Neural cell (in vitro differentiated cells): ENCODE results near the gene SLC25A42. TPM values are rescaled to one million over a fixed set of nuclear protein-coding genes. Genes with fewer than 3 reads are reported as not detected.

ENCODE experiments used
- H2AFZ ChIP-seq: fragments of 200-600, 300-800 bp; sonication (generic), shearing (Covaris generic); 2 replicates; pipeline ENCODE4 v1.6.0; 2014; ENCODE audit warnings: low read depth, mild to moderate bottlenecking, antibody characterized with exemption, low read length, moderate library complexity
- H3F3A ChIP-seq: fragments of 200-600 bp; shearing (Covaris generic); 2 replicates; pipeline ENCODE4 v1.6.1; 2016; ENCODE audit warnings: mild to moderate bottlenecking, moderate library complexity, mixed read lengths, antibody characterized with exemption, low read length; ENCODE audit not compliant: insufficient read depth, poor library complexity, severe bottlenecking
- H3K27ac ChIP-seq: fragments of 200-600, 300-800 bp; sonication (generic), shearing (Covaris generic); 2 replicates; pipeline ENCODE4 v1.5.1; 2014; ENCODE audit warnings: mild to moderate bottlenecking, low read length, moderate library complexity
- H3K27me3 ChIP-seq: fragments of 300-800, 200-600 bp; sonication (generic), shearing (Covaris generic); 2 replicates; pipeline ENCODE4 v1.6.0; 2014; ENCODE audit warnings: mild to moderate bottlenecking, low read depth, low read length, moderate library complexity; ENCODE audit not compliant: insufficient read depth
- H3K36me3 ChIP-seq: fragments of 300-800, 200-600 bp; sonication (generic), shearing (Covaris generic); 2 replicates; pipeline ENCODE4 v1.5.1; 2014; ENCODE audit warnings: mild to moderate bottlenecking, antibody characterized with exemption, low read length, moderate library complexity; ENCODE audit not compliant: insufficient read depth
- H3K4me2 ChIP-seq: fragments of 300-800, 200-600 bp; sonication (generic), shearing (Covaris generic); 2 replicates; pipeline ENCODE4 v1.6.0; 2014; ENCODE audit warnings: mild to moderate bottlenecking, low read length
- H3K4me3 ChIP-seq: fragments of 300-800, 200-600 bp; sonication (generic), shearing (Covaris generic); 2 replicates; pipeline ENCODE4 v1.5.1; 2014; ENCODE audit warnings: mild to moderate bottlenecking, low read length, moderate library complexity
- H3K79me2 ChIP-seq: fragments of 200-600 bp; shearing (Covaris generic); replicated peaks from 2 replicates; pipeline ENCODE4 v1.6.0; 2014; ENCODE audit warnings: mild to moderate bottlenecking, low read length, moderate library complexity; ENCODE audit not compliant: insufficient read depth
- H3K9ac ChIP-seq: fragments of 300-800, 200-600 bp; sonication (generic), shearing (Covaris generic); 2 replicates; pipeline ENCODE4 v1.6.1; 2016; ENCODE audit warnings: mild to moderate bottlenecking, low read length, mixed read lengths
- H3K9me2 ChIP-seq: fragments of 200-600 bp; shearing (Covaris generic); 2 replicates; pipeline ENCODE4 v1.6.1; 2016; ENCODE audit warnings: mild to moderate bottlenecking, low read length, mixed read lengths; ENCODE audit not compliant: insufficient read depth
- H3K9me3 ChIP-seq: fragments of 200-600, 300-800 bp; sonication (generic), shearing (Covaris generic); 2 replicates; pipeline ENCODE4 v1.6.1; 2016; ENCODE audit warnings: mild to moderate bottlenecking, mixed run types, low read length, moderate library complexity, mixed read lengths
- H4K20me1 ChIP-seq: fragments of 200-600 bp; shearing (Covaris generic); 2 replicates; pipeline ENCODE4 v1.6.1; 2016; ENCODE audit warnings: mild to moderate bottlenecking, mixed run types; ENCODE audit not compliant: insufficient read depth
- EP300 ChIP-seq: fragments of 450-650 bp; conservative IDR thresholded peaks from 2 replicates; pipeline ENCODE4 v1.6.1; 2014; ENCODE audit warnings: antibody characterized with exemption, mild to moderate bottlenecking, moderate library complexity; ENCODE audit not compliant: poor library complexity, severe bottlenecking
- EZH2 ChIP-seq: fragments of 200-600, 300-800 bp; shearing (Covaris generic), sonication (generic); IDR thresholded peaks from 2 replicates; pipeline ENCODE4 v1.6.1; 2014; ENCODE audit warnings: antibody characterized with exemption, low read length, borderline replicate concordance, mild to moderate bottlenecking; ENCODE audit not compliant: insufficient read depth, poor library complexity, severe bottlenecking
- MXI1 ChIP-seq: fragments of 450-650 bp; conservative IDR thresholded peaks from 2 replicates; pipeline ENCODE4 v1.6.1; 2014; ENCODE audit warnings: antibody characterized with exemption, mild to moderate bottlenecking; ENCODE audit not compliant: poor library complexity, severe bottlenecking
- POLR2AphosphoS5 ChIP-seq: IDR thresholded peaks from 2 replicates; pipeline ENCODE4 v1.6.1; 2012
- RAD21 ChIP-seq: fragments of 450-650 bp; conservative IDR thresholded peaks from 2 replicates; pipeline ENCODE4 v1.6.1; 2014; ENCODE audit warnings: antibody characterized with exemption, mild to moderate bottlenecking, moderate library complexity
- SMC3 ChIP-seq: fragments of 450-650 bp; conservative IDR thresholded peaks from 2 replicates; pipeline ENCODE4 v1.6.1; 2014; ENCODE audit warnings: antibody characterized with exemption, mild to moderate bottlenecking, moderate library complexity; ENCODE audit not compliant: poor library complexity
- TAF1 ChIP-seq: IDR thresholded peaks from 2 replicates; pipeline ENCODE4 v1.6.1; 2012; ENCODE audit warnings: low read depth
- polyA plus RNA-seq: library from polyadenylated mRNA; depleted of rRNA; stranded (reverse); fragments of >200 nt; gene quantifications from 2 replicates; pipeline ENCODE4 v1.2.3, GENCODE V29; 2014
- TF ChIP-seq, protein P1 (sequence below): fragments of 450-650 bp; IDR thresholded peaks from 2 replicates; pipeline ENCODE4 v1.5.1; 2014; ENCODE audit warnings: antibody characterized with exemption, mild to moderate bottlenecking, moderate library complexity; ENCODE audit not compliant: poor library complexity, severe bottlenecking
- TF ChIP-seq, protein P2 (sequence below): IDR thresholded peaks from 2 replicates; pipeline ENCODE4 v1.6.1; 2012; ENCODE audit warnings: borderline replicate concordance

The SLC25A42 gene
- polyA plus RNA-seq, 1 donor from 2014 or later = 22.7 TPM

DNA sequence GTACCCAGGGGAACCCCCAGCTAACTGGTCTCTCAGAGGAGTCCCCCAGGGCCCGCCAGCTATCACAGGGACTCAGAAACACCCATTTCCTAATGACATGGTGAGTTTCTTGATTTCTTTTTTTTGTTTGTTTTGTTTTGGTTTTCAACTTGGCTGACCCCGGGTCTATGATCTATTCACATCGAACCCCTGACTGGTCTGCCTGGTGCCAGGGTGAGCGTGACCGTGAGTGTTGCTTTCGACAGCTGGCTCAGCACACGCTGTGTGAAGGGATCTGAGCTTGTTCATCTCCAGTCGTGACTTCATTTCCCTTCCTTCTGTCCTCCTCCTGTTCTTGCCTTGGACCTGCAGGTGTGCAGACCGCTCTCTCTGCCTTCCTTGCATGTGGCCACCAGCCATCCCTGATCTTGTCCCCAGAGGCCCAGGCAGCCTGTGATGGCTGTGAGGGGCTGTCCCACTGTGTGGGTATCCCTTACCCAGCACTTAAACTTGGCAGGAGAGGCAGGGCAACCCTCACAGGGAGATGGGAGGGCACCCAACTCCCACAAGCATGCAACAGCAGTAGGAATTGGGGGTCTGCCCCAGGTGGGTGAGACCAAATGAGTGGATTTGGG, 48.3 kb downstream of the SLC25A42 start:
- Histone ChIP-seq H3K9me2 (no peaks in the 10 kb centered on the region), H3F3A (no peaks in the 10 kb centered on the region), H4K20me1 (no peaks in the 10 kb centered on the region), H3K9ac (no peak overlapping the region), H3K9me3 (no peaks in the 10 kb centered on the region), H3K79me2 (no peaks in the 10 kb centered on the region), H2AFZ (no peak overlapping the region), H3K4me3 (no peak overlapping the region), H3K4me2 (no peak overlapping the region), H3K27ac (no peak overlapping the region), H3K36me3 (no peaks in the 10 kb centered on the region), H3K27me3 (no peaks in the 10 kb centered on the region)
- TF ChIP-seq, protein P1, sequence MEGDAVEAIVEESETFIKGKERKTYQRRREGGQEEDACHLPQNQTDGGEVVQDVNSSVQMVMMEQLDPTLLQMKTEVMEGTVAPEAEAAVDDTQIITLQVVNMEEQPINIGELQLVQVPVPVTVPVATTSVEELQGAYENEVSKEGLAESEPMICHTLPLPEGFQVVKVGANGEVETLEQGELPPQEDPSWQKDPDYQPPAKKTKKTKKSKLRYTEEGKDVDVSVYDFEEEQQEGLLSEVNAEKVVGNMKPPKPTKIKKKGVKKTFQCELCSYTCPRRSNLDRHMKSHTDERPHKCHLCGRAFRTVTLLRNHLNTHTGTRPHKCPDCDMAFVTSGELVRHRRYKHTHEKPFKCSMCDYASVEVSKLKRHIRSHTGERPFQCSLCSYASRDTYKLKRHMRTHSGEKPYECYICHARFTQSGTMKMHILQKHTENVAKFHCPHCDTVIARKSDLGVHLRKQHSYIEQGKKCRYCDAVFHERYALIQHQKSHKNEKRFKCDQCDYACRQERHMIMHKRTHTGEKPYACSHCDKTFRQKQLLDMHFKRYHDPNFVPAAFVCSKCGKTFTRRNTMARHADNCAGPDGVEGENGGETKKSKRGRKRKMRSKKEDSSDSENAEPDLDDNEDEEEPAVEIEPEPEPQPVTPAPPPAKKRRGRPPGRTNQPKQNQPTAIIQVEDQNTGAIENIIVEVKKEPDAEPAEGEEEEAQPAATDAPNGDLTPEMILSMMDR = no peak
- TF ChIP-seq EZH2 (no peak), EP300 (no peak), POLR2AphosphoS5 (no peak), MXI1 (no peak), SMC3 (no peak), RAD21 (no peak), TAF1 (no peak)
- TF ChIP-seq, protein P2, sequence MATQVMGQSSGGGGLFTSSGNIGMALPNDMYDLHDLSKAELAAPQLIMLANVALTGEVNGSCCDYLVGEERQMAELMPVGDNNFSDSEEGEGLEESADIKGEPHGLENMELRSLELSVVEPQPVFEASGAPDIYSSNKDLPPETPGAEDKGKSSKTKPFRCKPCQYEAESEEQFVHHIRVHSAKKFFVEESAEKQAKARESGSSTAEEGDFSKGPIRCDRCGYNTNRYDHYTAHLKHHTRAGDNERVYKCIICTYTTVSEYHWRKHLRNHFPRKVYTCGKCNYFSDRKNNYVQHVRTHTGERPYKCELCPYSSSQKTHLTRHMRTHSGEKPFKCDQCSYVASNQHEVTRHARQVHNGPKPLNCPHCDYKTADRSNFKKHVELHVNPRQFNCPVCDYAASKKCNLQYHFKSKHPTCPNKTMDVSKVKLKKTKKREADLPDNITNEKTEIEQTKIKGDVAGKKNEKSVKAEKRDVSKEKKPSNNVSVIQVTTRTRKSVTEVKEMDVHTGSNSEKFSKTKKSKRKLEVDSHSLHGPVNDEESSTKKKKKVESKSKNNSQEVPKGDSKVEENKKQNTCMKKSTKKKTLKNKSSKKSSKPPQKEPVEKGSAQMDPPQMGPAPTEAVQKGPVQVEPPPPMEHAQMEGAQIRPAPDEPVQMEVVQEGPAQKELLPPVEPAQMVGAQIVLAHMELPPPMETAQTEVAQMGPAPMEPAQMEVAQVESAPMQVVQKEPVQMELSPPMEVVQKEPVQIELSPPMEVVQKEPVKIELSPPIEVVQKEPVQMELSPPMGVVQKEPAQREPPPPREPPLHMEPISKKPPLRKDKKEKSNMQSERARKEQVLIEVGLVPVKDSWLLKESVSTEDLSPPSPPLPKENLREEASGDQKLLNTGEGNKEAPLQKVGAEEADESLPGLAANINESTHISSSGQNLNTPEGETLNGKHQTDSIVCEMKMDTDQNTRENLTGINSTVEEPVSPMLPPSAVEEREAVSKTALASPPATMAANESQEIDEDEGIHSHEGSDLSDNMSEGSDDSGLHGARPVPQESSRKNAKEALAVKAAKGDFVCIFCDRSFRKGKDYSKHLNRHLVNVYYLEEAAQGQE = no peak

DNA sequence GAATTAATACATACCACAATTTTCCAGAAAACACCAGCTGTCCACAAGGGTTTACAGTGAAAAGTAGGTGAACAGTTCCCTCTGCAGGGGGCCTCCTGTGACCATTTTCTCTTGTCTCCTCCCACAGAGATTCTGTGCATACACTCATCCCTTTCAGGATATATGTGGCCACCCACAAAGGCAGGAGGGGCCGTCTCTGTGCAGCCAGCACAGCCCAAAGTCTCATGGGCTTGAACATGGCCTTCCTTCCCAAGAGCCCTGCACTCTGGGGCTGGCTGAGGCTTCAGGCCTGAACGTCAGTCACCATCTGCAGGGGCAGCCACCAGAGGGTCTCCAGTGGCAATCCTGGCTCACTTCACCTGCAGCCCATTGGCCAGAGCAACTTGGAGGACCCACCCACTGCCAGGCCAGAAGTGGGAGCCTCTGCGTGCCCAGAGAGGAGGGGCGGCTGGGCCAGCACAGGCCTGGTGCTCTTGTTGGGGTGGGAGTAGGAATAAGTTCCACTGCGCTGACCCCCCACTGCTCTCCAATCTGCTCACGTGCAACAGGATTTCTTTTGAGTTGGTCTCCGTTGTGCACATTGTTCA, 49.3 kb downstream of the SLC25A42 start:
- Histone ChIP-seq H3K4me2 (no peak overlapping the region), H3K9me3 (no peaks in the 10 kb centered on the region), H3K27ac (no peak overlapping the region), H2AFZ (no peak overlapping the region), H3K36me3 (no peaks in the 10 kb centered on the region), H3K27me3 (no peaks in the 10 kb centered on the region), H3K9ac (no peak overlapping the region), H3K4me3 (no peak overlapping the region), H3F3A (no peaks in the 10 kb centered on the region), H3K79me2 (no peaks in the 10 kb centered on the region), H4K20me1 (no peaks in the 10 kb centered on the region), H3K9me2 (no peaks in the 10 kb centered on the region)
- TF ChIP-seq RAD21 = no peak
- no peak for TF ChIP-seq SMC3
- TF ChIP-seq POLR2AphosphoS5 = peak; percentile 10
- TF ChIP-seq EP300 = no peak
